GM21723 (cell line): ENCODE measurements around the gene COPB1.
A peak's percentile ranks its signal among the peaks of the same experiment; 100 is the strongest.

Experiments
- ATAC-seq: cut with Tn5 transposase; IDR thresholded peaks from one replicate; pipeline ENCODE4 v1.9.1; 2021; ENCODE audit warnings: mild to moderate bottlenecking, moderate library complexity; ENCODE audit not compliant: unreplicated experiment

The COPB1 gene

GRCh38 chr11:14518820-14519219 lies 19.2 kb upstream of the COPB1 start:
- no peak for ATAC-seq

DNA sequence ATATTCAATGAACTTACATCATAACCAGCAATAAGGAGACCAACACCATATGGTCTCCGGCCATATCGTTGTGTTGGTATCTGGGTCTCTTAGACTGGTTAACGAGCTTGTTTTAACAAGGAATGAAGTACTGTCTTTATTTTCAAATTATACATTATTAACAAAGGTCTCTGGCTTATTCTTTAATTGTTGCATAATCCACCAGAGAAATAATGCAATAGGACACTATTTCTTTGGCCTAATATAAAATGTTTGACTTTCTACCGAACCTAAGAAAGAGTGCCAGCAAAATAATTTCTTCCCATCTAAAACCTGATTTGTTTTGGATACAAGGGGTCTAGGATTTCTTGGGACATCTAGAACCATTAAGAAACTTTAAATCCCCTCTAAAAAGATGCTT lies 14.2 kb upstream of the COPB1 start:
- no peak for ATAC-seq

DNA sequence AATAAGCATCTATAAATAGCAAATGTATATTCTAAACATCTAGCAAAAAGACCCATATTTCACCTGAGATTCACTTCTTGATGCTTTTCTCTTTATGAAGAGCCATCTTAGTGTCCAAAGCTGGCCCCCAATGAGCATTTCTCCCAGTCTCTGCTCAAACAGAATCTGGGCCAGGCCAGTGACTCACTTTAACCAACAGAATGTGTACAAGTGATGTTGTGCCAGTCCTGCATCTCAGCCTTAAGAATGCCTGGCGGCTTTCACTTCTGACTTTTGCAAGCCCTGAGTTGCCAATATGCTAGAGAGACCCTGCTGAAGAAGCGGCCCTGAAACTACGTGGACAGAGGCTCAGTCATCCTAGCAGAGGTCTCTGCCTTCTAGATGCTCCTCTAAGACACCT lies 6.9 kb upstream of the COPB1 start:
- no peak for ATAC-seq

- no peak for ATAC-seq
Observed at GRCh38 chr11:14503023-14503422, 3.4 kb upstream of the COPB1 start.

DNA sequence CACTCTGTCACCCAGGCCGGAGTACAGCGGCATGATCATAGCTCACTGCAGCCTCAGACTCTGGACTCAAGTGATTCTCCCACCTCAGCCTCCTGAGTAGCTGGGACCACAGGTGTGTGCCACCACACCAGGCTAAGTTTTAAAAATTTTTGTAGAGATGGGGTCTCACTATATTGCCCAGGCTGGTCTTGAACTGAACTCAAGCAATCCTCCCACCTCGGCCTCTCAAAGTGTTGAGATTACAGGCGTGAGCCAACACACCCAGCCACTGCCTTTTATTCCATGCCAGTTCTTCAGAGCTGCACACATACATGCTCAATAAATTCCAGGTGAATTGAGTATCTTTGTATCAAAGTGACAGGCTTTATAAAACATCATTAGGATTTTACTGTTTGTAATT lies 2.4 kb upstream of the COPB1 start:
- ATAC-seq = no peak

DNA sequence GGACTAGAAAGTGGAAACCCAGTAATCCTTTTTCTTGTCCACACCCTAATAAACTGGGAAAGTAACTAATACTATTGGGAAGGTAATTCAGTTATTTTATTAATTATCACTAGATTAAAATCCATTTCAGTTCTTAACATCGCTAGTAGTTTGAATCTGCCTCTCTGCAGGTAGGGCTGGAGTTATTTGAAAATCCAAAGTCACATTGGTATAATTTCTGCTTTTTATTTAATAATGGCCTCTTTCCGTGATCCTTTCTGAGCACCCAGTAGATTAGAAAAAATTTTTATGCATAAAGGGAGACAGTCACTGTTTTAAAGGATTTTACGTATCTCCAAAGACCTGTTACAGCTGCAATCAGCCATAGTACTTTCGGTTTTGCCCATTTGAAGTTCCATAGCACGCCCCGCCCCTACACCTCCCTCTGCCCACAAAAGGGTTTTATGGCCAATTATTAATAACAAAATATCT lies 605 bp upstream of the COPB1 start:
- ATAC-seq = peak; percentile 70

DNA sequence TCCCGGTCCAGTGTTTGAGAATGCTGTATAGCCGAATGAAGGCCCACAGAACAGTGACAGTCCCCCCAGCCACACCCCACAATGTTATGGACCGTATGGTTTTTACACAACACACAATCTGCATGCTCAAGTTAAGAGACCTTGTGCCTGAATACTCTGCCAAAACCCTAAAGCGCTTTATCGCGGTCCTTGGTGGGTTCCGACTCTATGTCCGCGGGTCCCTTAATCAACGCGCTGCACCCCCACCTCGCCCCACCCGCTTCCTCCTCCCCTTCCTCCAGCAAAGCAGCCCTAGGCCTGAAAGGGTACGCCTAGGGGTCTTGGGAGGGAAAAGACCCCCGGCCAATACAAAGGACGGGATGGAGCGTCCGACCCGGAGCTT lies 442 bp downstream of the COPB1 start:
- peak; percentile 14 for ATAC-seq

GRCh38 chr11:14480716-14481115 lies 18.9 kb downstream of the COPB1 start:
- ATAC-seq = no peak

GRCh38 chr11:14471127-14471526 lies 28.5 kb downstream of the COPB1 start:
- ATAC-seq = no peak

DNA sequence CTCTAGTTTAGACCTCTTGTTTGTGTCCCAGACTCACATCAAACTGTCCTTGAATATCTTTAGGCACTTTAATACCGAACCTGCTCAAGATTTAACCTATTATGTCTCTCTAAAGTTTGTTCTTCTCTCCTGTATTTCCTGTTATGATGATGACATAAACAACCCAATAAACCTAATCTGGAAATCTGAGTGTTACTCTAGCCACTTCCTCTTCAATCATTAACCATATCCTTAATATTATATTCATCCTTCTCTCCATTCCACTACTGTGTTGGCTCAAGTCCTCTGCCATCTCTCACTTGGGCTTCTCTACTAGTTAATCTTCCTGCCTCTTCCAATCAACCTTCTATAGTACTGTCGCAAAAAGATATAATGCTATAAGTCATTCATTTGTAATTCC lies 36.0 kb downstream of the COPB1 start:
- no peak for ATAC-seq

- no peak for ATAC-seq
Observed at GRCh38 chr11:14460147-14460546, 39.5 kb downstream of the COPB1 start.

DNA sequence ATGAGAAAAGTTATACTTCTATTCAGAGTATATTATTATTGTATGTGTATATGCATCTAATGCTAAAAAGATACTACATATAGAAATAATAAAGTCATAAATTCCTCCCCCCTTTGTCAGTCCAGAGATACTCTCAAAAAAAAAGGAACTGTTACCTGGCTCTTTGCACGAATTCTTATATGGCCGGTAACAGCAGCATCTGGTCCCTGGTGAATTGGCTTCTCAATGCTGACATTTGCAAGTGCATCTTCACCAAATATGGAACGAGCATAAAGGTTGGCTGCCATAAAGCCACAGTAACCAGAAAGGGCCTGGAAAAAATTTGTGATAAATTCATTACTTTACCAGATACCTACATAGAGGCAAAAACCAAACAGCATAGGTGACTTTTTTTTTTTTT lies 41.2 kb downstream of the COPB1 start:
- ATAC-seq = no peak

DNA sequence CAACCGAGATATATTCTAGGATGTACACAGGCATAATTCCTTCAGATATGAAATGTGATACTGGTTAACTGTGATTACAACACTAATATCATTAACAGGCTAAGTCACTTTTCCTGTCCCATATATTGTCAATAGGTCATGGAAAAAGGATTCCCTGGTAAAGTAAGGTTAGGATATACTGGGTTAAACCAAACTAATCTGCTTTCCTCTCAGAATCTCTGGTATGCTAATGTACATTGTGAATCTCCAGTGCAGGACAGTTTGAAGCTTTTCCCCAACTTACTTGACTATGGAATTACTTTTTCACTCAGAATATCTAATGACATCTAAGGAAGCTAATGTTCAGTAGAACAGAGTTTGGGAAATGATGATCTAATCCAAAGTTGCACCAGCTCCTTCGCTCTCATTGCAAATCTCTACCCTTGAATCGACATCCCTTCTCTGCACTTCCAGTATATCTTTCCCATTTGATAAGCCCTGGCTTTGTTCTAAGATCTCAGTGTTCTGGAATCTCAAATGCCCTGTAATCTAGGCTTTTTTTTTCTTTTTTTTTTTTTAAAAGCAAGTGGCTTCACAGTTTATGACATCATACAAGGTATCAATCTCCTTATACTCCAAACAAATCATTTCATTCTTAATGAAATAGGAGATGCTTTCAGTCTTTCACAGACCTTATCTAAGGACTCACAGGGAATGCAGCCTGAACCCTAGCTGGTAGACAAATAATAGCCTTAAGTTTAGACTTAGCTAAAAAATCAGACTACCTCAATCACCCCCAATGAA lies 43.8 kb downstream of the COPB1 start:
- ATAC-seq = no peak

- ATAC-seq = no peak
Observed at GRCh38 chr11:14454861-14455632, 44.6 kb downstream of the COPB1 start.

- no peak for ATAC-seq
Observed at GRCh38 chr11:14451825-14452224, 47.8 kb downstream of the COPB1 start.

DNA sequence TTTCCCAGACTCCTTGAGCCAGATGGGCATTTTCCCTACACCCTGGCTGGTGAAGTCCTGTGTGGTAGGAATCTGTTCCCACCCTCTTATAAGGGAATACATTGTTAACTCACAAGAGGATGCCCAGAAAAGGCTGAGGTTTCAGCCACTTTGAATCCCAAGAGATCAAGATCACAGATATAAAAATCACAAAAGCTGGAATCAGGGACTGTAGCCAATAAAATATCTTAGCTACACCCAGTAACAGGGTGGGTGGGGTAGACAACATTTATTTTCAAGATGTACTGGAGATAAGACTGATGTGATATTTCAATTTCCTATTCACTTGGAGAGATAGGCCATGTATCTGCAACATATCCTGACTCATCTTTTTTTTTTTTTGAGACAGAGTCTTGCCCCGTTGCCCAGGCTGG lies 50.3 kb downstream of the COPB1 start:
- ATAC-seq = no peak

DNA sequence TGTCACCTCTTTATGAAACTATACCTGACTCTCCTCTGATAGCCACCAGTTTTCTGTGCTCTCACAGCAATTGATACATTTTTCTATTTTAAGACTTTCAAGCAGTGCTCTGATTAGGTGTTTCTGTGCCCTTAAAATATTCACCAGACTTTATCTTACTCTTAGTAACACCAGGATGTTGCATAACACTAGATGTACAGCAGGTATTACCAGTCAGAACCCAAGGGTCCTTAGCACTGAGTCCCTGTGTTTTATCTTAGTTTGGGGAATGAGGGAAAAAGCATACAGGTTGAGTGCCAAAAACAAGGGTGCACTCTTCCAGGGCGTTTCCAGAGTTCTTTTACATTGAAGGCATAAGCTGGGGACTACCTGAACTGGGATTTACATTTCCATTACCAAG lies 51.4 kb downstream of the COPB1 start:
- ATAC-seq = no peak

DNA sequence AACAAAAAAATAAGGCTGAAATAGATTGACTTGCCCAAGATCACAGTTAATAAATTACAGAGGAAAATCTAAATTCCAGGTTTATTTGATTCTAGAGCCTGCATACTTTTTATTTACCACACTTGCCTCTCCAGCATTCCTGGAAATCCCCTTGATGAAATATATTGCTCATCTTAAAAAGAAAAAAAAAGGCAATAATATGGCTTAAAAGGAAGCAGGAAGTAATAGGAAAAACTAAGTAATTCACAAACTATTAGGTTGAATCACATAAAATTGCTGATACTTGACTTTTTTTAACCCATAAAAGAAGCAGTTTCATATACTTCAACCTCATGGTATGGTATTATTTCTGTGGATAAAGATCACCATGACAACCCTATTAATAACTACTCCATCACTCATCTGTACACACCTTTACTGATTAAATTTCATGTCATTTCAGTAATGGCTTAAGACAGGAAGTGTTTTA lies 52.9 kb downstream of the COPB1 start:
- ATAC-seq = no peak

GRCh38 chr11:14445542-14446530 lies 53.8 kb downstream of the COPB1 start:
- no peak for ATAC-seq

DNA sequence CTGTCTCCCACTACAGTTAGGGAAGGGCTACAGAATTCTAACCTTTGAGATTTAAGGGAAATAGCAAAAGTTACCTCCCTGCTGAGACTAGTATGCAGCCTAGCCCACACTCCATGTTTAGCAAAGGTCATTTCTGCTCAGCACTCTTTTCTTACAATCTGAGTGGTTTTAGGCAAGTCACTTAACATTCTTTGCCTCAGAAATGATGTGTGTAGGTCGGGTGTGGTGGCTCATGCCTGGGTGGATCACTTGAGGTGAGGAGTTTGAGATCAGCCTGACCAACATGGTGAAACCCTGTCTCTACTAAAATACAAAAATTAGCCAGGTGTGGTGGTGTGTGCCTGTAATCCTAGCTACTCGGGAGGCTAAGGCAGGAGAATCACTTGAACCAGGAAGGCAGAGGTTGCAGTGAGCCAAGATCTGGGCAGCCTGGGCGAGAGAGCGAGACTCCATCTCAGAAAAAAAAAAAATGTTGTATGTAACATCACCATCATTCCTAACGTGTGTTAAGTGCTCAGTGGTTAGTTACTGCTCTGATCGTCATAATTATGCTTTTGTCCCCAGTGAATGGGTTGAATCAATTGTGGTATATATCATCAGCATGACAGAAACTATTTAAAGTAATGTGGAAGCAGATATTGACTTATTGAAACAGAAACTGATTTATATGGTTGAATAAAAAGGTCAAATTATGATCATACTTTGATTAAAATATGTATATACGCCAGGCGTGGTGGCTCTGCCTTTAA lies 55.0 kb downstream of the COPB1 start:
- no peak for ATAC-seq
